Stimulated activated naive CD8-positive, alpha-beta T cell treated with anti-CD3 and anti-CD28 coated beads, Interleukin-15, Interleukin-2, amounts not matched to agents 100 ng/mL and 50 ng/mL, for 24 hours (primary cell): Measurements from ENCODE around the gene NLRP14.

Experiments used
- H3K27ac Mint-ChIP-seq: one replicate; pipeline ENCODE4 v1.8.0; 2021; ENCODE audit warnings: mild to moderate bottlenecking, mixed read lengths
- H3K27me3 Mint-ChIP-seq: one replicate; pipeline ENCODE4 v1.8.0; 2021; ENCODE audit warnings: mixed read lengths
- H3K36me3 Mint-ChIP-seq: one replicate; pipeline ENCODE4 v1.8.0; 2021; ENCODE audit warnings: low read depth, mixed read lengths
- H3K4me1 Mint-ChIP-seq: one replicate; pipeline ENCODE4 v1.8.0; 2021; ENCODE audit warnings: low read depth, mixed read lengths
- H3K4me3 Mint-ChIP-seq: one replicate; pipeline ENCODE4 v1.8.0; 2021; ENCODE audit warnings: mild to moderate bottlenecking, mixed read lengths
- H3K9me3 Mint-ChIP-seq: one replicate; pipeline ENCODE4 v1.8.0; 2021; ENCODE audit warnings: mixed read lengths

The NLRP14 gene, protein sequence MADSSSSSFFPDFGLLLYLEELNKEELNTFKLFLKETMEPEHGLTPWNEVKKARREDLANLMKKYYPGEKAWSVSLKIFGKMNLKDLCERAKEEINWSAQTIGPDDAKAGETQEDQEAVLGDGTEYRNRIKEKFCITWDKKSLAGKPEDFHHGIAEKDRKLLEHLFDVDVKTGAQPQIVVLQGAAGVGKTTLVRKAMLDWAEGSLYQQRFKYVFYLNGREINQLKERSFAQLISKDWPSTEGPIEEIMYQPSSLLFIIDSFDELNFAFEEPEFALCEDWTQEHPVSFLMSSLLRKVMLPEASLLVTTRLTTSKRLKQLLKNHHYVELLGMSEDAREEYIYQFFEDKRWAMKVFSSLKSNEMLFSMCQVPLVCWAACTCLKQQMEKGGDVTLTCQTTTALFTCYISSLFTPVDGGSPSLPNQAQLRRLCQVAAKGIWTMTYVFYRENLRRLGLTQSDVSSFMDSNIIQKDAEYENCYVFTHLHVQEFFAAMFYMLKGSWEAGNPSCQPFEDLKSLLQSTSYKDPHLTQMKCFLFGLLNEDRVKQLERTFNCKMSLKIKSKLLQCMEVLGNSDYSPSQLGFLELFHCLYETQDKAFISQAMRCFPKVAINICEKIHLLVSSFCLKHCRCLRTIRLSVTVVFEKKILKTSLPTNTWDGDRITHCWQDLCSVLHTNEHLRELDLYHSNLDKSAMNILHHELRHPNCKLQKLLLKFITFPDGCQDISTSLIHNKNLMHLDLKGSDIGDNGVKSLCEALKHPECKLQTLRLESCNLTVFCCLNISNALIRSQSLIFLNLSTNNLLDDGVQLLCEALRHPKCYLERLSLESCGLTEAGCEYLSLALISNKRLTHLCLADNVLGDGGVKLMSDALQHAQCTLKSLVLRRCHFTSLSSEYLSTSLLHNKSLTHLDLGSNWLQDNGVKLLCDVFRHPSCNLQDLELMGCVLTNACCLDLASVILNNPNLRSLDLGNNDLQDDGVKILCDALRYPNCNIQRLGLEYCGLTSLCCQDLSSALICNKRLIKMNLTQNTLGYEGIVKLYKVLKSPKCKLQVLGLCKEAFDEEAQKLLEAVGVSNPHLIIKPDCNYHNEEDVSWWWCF

DNA sequence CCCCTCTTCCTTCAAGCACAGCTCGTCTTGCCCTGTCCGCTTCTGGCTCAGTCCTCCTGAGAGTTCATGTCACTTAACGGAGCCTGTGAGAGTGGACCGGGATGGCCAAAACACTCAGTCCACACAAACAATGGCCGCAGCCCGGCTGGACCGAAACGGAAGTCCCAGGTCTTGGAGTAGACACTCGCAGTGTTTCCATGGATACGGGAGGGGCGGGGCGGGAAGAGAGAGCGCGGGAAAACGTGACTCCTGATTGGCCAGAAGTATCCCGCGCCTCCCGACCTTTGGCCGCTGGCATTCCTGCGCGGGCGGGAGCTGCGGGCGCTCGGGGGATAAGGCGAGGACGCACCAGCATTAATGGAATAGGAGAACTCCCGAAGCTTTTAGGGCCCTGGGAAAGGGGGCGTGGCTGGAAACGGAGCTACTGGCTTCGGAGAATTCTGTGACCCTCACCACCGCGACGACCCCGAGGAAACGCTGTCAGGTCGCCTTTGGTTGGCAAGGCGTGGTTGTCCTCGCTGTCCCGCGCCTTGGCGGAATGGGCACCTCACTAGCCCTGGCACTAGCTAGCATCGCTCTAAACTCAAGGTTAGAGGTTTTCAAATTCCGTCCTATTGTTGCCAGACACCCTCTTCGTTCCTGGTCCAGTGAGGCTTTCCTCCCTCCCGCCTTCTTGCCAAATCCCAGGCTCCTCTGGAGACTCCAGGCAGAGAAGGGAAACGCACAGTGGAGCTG, at the start of gene NLRP14, which contains the start of gene ZNF214:
TSS of gene NLRP14 (plus strand) at position 297 of the 735 bp plus-strand sequence. CDS start 18,108 bp downstream, outside the sequence.
TSS of gene ZNF214 (minus strand) at position 164 of the 735 bp plus-strand sequence. CDS start 17,511 bp downstream, outside the sequence.
- Mint-ChIP-seq H3K27me3 (peaks cover 37% of the 10 kb centered on the region), H3K27ac (no peak within 1 kb of the TSS), H3K9me3 (no peaks in the 10 kb centered on the region), H3K36me3 (no peaks in the 10 kb centered on the region), H3K4me3 (peak within 1 kb of the TSS; percentile 36), H3K4me1 (no peaks in the 10 kb centered on the region)

DNA sequence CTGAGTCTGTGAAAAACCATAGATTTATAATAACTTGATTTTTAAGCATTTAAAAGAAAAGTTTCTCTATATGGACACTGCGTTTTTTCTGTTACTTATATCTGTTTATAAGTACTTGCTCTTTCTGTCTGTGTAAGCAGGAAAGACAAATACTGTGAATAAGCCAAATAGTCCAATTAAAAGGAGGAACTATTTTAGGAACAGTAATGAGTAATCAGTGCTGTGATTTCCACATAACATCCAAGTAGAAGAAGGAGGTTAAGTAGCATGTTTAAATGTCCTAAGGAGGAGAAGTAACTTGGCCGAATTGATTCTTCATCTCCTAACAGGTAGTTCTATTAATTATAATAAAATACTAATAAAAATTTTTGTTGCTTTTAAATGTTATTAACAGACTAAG, 40.9 kb upstream of the NLRP14 start:
- Mint-ChIP-seq H3K4me3 (no peak overlapping the region), H3K27ac (no peak overlapping the region), H3K36me3 (no peaks in the 10 kb centered on the region), H3K9me3 (no peaks in the 10 kb centered on the region), H3K27me3 (peaks cover 3% of the 10 kb centered on the region), H3K4me1 (no peaks in the 10 kb centered on the region)

DNA sequence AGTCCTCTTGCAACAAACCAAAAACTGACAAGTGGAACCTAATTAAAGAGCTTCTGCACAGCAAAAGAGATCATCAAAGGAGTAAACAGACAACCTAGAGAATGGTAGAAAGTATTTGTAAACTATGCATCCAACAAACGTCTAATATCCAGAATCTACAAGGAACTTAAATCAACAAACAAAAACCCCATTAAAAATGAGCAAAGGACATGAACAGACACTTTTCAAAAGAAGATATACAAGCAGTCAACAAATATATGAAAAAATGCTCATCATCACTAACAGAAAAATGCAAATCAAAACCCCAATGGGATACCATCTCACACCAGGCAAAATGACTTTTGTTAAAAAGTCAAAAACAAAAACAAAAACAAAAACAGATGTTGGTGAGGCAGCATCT, 33.8 kb upstream of the NLRP14 start:
- no peak overlapping the region for H3K27ac Mint-ChIP-seq
- H3K36me3 Mint-ChIP-seq, result no peaks in the 10 kb centered on the region
- H3K27me3 Mint-ChIP-seq, result no peaks in the 10 kb centered on the region
- H3K4me3 Mint-ChIP-seq, result no peak overlapping the region
- no peaks in the 10 kb centered on the region for H3K4me1 Mint-ChIP-seq
- no peaks in the 10 kb centered on the region for H3K9me3 Mint-ChIP-seq

DNA sequence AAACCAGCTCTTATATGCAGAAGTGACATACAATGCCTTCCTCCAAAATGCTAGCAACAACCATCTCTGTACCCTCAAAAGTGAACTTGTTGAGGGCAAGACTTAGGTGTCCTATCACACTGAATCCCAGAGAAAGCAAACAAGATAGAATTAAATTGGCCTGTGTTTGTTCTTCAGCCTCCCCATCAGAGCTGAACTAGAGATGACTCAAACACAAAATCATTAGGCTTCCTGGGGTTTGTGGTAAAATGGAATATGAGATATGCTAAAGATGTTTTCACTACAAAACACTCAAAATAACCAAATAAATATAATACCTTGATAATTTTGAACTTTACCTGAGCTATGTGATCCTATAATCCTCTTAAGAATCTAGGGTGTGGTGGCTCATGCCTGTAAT, 31.8 kb upstream of the NLRP14 start:
- Mint-ChIP-seq H3K27me3 (no peaks in the 10 kb centered on the region), H3K4me3 (no peak overlapping the region), H3K4me1 (no peaks in the 10 kb centered on the region), H3K36me3 (no peaks in the 10 kb centered on the region), H3K9me3 (no peaks in the 10 kb centered on the region), H3K27ac (no peak overlapping the region)

DNA sequence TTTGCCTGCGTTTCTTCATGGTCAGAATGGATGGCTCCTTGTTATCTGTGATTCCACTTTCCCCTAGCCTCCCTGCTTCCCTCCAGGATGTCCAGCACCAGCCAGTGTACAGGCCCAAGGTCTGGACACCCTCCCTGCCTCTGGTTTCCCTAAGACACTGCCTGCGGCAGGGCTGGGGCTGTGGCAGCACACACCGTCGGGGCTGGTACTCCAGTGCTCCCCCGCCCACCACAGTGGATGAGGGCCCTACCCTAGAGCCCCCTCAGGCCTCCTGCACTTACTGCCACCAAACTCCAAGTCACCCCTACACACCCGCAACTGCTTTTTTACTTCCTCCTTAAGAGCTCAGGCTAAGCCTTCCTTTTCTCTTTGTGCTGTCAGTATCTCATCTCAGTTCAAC, 29.1 kb upstream of the NLRP14 start:
- no peak overlapping the region for H3K4me3 Mint-ChIP-seq
- H3K9me3 Mint-ChIP-seq, result no peaks in the 10 kb centered on the region
- no peaks in the 10 kb centered on the region for H3K27me3 Mint-ChIP-seq
- no peaks in the 10 kb centered on the region for H3K36me3 Mint-ChIP-seq
- no peaks in the 10 kb centered on the region for H3K4me1 Mint-ChIP-seq
- H3K27ac Mint-ChIP-seq, result no peak overlapping the region

DNA sequence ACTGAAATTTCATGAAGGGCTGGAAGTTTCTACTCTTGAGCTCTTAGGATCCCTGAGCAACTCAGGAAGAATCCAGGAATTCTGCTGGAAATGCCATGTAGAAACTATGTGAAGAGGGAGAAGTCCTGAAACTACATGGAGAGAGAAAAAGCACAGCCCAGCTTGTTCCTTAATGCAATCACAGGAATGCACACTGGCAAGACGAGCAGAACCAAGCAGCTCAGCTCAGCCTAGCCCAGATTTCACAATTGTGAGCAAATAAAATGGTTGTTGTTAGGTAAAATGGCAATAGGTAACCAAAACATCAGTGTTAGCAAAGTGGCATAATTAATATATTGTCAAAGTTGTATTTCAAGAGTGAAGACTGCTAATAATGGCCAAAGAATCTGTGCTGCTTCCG, 28.3 kb upstream of the NLRP14 start:
- Mint-ChIP-seq H3K4me3 (no peak overlapping the region), H3K4me1 (no peaks in the 10 kb centered on the region), H3K9me3 (no peaks in the 10 kb centered on the region), H3K36me3 (no peaks in the 10 kb centered on the region), H3K27ac (no peak overlapping the region), H3K27me3 (no peaks in the 10 kb centered on the region)

DNA sequence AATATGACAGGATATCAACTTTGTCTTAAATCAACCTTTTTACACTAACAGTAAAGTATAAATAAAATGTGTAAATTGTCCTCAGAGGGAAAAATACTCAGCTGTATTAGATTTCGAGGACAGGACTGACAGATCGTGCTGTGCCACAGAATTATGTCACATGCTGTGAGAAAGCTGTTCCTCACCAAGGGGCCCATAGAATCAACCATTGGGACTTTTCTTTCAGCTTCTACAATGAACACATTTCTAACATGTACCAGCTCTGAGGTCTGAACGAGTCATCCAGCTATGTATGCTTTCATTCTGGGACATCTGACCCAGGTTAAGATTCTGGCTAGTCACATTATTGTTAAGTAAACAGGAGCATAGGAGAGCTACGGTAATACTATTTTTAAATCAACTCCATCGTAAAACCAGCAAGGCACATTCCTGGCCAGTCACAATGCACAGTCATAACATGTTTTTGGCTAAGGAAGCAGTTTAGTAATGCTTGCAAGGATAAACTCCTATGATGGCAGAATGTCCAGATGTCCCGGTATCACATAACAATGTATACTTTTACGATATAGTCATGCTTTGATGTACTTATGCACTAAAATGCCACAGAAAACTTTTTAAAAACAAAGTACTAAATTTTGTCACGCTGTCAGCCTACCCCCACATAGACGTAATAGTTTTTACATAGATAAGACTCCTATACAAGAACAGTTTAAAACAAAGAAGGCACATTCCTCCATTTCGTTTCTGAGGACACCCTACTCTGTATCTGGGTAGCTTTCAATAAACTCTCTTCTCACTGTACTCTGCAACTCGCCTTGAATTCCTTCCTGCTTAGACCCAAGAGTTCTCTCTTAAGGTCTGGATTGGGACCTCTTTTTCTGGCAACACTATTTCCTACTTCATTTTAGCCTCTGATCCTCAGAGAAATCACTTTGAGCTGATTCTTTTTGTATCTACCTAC, 27.5 kb upstream of the NLRP14 start:
- Mint-ChIP-seq H3K27me3 (peaks cover 1% of the 10 kb centered on the region), H3K4me1 (no peaks in the 10 kb centered on the region), H3K9me3 (no peaks in the 10 kb centered on the region), H3K36me3 (no peaks in the 10 kb centered on the region), H3K27ac (no peak overlapping the region), H3K4me3 (no peak overlapping the region)

DNA sequence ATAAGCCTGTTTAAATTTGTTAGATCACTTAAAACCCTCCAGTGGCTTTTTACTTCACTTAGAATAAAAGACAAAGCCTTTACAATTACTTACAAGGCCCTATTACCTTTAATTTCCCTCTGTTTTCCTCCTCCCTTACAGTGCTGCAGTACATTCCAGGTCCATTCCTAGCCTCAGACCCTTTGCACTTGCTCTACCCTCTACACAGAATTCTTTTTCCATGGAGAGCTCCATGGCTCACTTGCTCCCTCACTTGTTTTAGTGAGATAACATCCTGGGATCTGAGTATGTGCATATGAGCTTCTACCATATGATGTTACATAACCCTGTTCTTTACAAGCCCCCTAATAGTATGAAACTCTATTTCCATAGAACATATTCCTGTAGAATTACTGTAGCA, 24.6 kb upstream of the NLRP14 start:
- Mint-ChIP-seq H3K4me3 (no peak overlapping the region), H3K27ac (no peak overlapping the region), H3K27me3 (peaks cover 10% of the 10 kb centered on the region), H3K4me1 (no peaks in the 10 kb centered on the region), H3K9me3 (no peaks in the 10 kb centered on the region), H3K36me3 (no peaks in the 10 kb centered on the region)

DNA sequence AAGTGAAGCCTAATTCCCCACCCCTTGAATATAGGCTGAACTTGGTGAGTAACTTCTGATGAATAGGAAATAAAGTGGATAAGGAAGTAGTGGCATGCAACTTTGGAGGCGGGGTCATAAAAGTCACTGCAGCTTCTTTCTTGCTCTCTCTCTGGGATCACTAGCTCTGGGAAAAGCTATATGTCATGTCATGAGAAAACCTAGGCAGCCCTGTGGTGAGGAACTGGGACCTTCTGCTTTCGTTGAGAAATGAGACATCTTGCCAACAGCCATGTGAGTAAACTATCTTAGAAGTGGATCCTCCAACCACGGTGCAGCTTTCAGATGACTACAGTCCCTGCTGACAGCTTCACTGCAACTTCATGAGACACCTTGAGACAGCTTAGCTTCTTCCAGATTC, 15.8 kb upstream of the NLRP14 start:
- Mint-ChIP-seq H3K9me3 (no peaks in the 10 kb centered on the region), H3K27ac (no peak overlapping the region), H3K27me3 (peaks cover 21% of the 10 kb centered on the region), H3K4me3 (no peak overlapping the region), H3K36me3 (no peaks in the 10 kb centered on the region), H3K4me1 (no peaks in the 10 kb centered on the region)

DNA sequence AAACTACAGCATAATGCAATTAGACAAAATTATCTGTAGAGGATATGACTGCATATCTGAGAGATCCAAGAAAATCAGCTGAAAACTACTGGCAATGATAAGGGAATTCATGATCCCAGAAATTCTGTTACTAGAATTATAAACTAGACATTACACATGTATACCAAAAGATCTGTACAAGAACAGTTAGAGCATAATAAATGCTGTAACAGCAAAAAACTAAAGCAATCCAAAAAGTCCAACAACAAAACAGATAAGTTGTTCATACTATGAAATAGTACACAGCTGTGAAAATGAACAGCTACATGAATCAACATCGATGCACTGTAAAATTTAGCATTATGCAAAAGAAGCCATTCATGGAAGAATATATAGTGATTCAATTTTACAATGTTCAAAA, 6.2 kb upstream of the NLRP14 start:
- Mint-ChIP-seq H3K27ac (no peak overlapping the region), H3K27me3 (peaks cover 16% of the 10 kb centered on the region), H3K9me3 (no peaks in the 10 kb centered on the region), H3K36me3 (no peaks in the 10 kb centered on the region), H3K4me3 (no peak overlapping the region), H3K4me1 (no peaks in the 10 kb centered on the region)

DNA sequence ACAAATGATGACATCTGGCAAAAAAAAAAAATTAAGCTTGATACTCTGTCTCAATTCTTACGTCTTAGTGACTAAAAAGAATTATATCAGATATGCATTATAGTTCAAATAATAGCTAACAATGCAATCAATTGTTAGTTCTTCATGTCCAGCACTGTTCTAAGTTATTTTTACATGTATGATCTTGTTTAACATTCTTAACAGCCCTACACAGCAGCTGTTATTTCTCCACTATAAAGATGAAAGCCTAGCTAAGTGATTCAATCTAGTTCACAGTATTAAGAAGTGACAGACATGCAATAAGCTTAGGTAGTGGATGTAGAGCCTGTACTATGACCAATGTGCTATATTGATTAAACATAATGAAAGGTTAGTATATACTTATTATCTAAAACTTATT, 4.3 kb upstream of the NLRP14 start:
- Mint-ChIP-seq H3K4me1 (no peaks in the 10 kb centered on the region), H3K36me3 (no peaks in the 10 kb centered on the region), H3K27ac (no peak overlapping the region), H3K4me3 (no peak overlapping the region), H3K27me3 (peaks cover 23% of the 10 kb centered on the region), H3K9me3 (no peaks in the 10 kb centered on the region)

DNA sequence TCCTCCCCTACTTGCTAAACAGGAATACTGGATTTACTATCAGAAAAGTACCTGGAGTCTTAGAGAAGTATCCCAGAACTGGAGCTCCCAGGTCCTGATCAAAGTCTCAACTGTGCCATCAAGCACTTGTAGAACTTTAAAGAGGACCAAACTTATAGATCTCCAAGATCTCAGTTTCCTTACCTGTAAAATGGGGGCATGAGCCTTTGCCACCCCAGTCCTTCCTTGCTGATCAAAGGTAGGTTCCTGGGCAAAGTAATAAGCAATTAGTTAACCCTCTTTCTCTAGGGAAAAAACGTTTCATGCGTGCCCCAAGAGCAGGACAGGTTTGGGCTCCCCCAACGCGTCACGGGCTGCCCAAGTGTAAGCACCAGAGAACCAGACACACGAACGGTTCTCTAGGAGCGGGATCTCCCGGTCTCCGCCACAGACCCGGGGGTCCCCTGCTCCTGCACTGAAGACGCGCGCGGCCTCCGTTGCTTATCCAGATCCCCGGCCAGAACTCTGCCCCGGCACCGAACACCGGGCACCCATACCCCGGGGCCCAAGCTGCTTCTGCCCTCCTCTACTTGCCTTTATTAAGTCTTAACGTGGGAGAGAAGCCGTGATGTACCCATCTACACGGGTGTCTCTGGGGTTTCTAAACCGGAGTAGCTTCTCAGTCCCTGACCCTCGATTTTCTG, 638 bp upstream of the NLRP14 start:
- Mint-ChIP-seq H3K36me3 (no peaks in the 10 kb centered on the region), H3K27ac (no peak overlapping the region), H3K4me3 (peak overlapping the region; percentile 36), H3K4me1 (no peaks in the 10 kb centered on the region), H3K9me3 (no peaks in the 10 kb centered on the region), H3K27me3 (peaks cover 36% of the 10 kb centered on the region)

DNA sequence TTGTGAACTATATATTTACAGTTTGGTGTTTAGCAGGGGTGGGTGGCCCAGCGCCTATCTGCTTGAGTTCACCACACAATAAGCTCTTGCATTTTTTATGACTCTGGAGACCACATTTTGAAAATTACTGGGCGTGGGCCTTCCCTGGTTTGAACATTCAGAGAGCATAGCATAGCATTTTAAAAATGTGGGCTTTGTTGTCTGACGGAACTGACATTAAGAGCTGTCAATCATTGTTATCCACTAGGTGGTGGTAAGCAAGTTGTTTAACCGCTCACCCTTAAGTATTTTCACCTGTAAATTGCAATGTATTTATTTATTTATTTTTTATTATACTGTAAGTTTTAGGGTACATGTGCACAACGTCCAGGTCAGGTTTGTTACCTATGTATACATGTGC, 1.0 kb downstream of the NLRP14 start:
- H3K36me3 Mint-ChIP-seq, result no peaks in the 10 kb centered on the region
- peaks cover 37% of the 10 kb centered on the region for H3K27me3 Mint-ChIP-seq
- H3K9me3 Mint-ChIP-seq, result no peaks in the 10 kb centered on the region
- H3K4me1 Mint-ChIP-seq, result no peaks in the 10 kb centered on the region
- H3K4me3 Mint-ChIP-seq, result no peak overlapping the region
- no peak overlapping the region for H3K27ac Mint-ChIP-seq
